Chondrocyte (in vitro differentiated cells): ENCODE data around the gene ATP6V0D1. TPM values are rescaled to one million over a fixed set of nuclear protein-coding genes. Genes with fewer than 3 reads are reported as not detected.
A peak's percentile ranks its signal among the peaks of the same experiment; 100 is the strongest.

ENCODE experiments used
- DNase-seq: peaks from one replicate; pipeline ENCODE4 v3.0.0; 2021; ENCODE audit warnings: mixed read lengths, low spot score
- H3K27ac Mint-ChIP-seq: one replicate; pipeline ENCODE4 v1.8.0; 2021; ENCODE audit warnings: mild to moderate bottlenecking, moderate library complexity, mixed read lengths; ENCODE audit not compliant: unreplicated experiment
- H3K27me3 Mint-ChIP-seq: 2 replicates; pipeline ENCODE4 v1.8.0; 2021; ENCODE audit warnings: low read depth, mixed read lengths
- H3K36me3 Mint-ChIP-seq: 2 replicates; pipeline ENCODE4 v1.8.0; 2021; ENCODE audit warnings: low read depth, mixed read lengths
- H3K4me1 Mint-ChIP-seq: 2 replicates; pipeline ENCODE4 v1.8.0; 2021; ENCODE audit warnings: low read depth, mild to moderate bottlenecking, mixed read lengths
- H3K4me3 Mint-ChIP-seq: one replicate; pipeline ENCODE4 v1.8.0; 2021; ENCODE audit warnings: mild to moderate bottlenecking, moderate library complexity, mixed read lengths; ENCODE audit not compliant: unreplicated experiment
- H3K9me3 Mint-ChIP-seq: 2 replicates; pipeline ENCODE4 v1.8.0; 2021; ENCODE audit warnings: low read depth, mixed read lengths
- total RNA-seq: library from RNA; stranded (reverse); gene quantifications from 3 replicates; pipeline ENCODE4 v1.2.1, GENCODE V29; 2021
- TF ChIP-seq, protein P1 (sequence below): fragments of 200-600 bp; sonication (generic); IDR thresholded peaks from 2 replicates; pipeline ENCODE4 v1.5.0; 2021; ENCODE audit warnings: antibody characterized with exemption, mild to moderate bottlenecking, moderate library complexity

Gene ATP6V0D1
- total RNA-seq, 1 donor from 2014 or later = 85.5 TPM

DNA sequence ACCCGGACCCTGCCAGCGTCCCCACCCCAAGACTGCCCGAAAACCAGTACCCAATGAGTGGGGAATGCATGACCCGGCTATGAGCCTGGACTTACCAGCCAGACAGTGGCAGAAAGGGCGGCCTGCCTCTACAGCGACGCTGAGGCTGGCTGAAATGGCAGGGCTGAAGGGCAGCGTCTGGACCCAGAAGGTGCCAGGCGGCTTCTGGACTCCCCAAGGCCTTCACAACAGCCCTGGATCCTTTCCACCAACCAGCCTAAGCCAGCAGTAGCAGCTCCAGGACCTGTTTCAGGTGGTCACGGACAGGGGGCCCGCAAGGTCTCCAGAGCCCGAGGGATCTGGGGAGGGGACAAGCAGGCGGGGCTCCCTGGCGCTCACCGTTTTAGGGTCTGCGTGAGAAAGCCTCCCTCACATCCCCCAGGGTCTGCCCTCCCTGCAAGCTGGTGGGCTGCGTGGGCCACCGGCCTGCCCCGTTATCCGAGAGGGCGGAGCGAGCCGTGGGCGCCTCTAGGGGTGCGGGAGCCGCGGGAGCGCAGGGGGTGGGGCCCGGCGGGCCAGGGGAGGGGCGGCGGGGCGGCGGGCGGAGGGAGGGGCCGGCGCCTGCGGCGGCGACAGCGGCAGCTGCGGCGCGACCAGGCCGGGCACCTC lies 47.4 kb upstream of the ATP6V0D1 start, which contains the start of gene RIPOR1:
Gene RIPOR1 (plus strand): TSS at position 608 of the 648 bp plus-strand sequence. CDS start 9,618 bp downstream, outside the sequence.
- H3K27me3 Mint-ChIP-seq = no peaks in the 10 kb centered on the region

GRCh38 chr16:67526149-67526791 lies 45.3 kb upstream of the ATP6V0D1 start:
- DNase-seq = no peak
- Mint-ChIP-seq H3K36me3 (no peaks in the 10 kb centered on the region), H3K27me3 (no peaks in the 10 kb centered on the region), H3K27ac (no peak overlapping the region), H3K4me1 (peaks cover 31% of the 10 kb centered on the region), H3K9me3 (no peaks in the 10 kb centered on the region), H3K4me3 (no peak overlapping the region)
- TF ChIP-seq, protein P1, sequence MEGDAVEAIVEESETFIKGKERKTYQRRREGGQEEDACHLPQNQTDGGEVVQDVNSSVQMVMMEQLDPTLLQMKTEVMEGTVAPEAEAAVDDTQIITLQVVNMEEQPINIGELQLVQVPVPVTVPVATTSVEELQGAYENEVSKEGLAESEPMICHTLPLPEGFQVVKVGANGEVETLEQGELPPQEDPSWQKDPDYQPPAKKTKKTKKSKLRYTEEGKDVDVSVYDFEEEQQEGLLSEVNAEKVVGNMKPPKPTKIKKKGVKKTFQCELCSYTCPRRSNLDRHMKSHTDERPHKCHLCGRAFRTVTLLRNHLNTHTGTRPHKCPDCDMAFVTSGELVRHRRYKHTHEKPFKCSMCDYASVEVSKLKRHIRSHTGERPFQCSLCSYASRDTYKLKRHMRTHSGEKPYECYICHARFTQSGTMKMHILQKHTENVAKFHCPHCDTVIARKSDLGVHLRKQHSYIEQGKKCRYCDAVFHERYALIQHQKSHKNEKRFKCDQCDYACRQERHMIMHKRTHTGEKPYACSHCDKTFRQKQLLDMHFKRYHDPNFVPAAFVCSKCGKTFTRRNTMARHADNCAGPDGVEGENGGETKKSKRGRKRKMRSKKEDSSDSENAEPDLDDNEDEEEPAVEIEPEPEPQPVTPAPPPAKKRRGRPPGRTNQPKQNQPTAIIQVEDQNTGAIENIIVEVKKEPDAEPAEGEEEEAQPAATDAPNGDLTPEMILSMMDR = no peak

More for the DNA sequence above, 47.4 kb upstream of the ATP6V0D1 start, which contains the start of gene RIPOR1:
- Mint-ChIP-seq H3K9me3 (no peaks in the 10 kb centered on the region), H3K27ac (peak within 1 kb of the TSS; percentile 96), H3K4me3 (peak within 1 kb of the TSS; percentile 96), H3K4me1 (peaks cover 40% of the 10 kb centered on the region), H3K36me3 (peaks cover under 1% of the 10 kb centered on the region)
- no peak for DNase-seq
- TF ChIP-seq, protein P1 = no peak

DNA sequence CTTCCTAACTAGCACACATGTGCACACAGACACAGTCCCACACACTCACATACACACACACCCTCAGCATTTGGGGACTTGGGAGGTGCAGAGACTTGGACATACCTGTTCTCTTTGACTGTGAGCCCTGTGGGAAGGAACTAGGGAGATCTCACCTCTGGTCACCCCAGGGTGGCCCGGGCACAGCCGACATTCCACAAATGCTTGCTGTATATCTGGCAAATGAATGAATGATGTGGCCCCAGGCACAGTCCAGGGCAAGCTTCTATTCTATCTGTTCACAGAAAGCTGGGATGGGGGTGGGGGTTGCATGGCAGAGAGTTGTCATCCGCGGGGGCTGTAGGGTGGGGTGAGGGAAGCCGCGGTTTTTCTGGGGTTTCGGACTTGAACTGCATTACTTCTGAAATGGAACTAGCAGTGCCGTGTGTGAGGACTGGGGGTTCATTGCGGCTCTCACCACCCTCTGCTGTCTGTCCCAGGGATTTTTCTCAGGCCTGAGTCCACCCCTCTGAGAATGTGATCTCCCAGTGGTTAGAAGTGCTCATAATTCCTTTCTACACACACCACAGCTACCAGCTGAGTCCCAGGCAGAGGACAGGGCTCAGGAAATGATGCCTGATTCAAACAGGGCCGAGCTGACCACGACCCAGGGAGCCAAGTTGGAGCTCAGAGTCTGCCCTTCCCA lies 44.4 kb upstream of the ATP6V0D1 start:
- Mint-ChIP-seq H3K36me3 (no peaks in the 10 kb centered on the region), H3K4me3 (no peak overlapping the region), H3K27me3 (no peaks in the 10 kb centered on the region), H3K4me1 (peaks cover 28% of the 10 kb centered on the region), H3K27ac (no peak overlapping the region), H3K9me3 (no peaks in the 10 kb centered on the region)
- TF ChIP-seq, protein P1 = peak; percentile 37
- no peak for DNase-seq

GRCh38 chr16:67521095-67521804 lies 40.3 kb upstream of the ATP6V0D1 start:
- DNase-seq = peak; percentile 94
- H3K27me3 Mint-ChIP-seq = no peaks in the 10 kb centered on the region
- TF ChIP-seq, protein P1 = peak; percentile 84
- H3K27ac Mint-ChIP-seq = peak overlapping the region; percentile 100
- peak overlapping the region; percentile 83 for H3K4me3 Mint-ChIP-seq
- H3K36me3 Mint-ChIP-seq = no peaks in the 10 kb centered on the region
- peaks cover 28% of the 10 kb centered on the region for H3K4me1 Mint-ChIP-seq
- H3K9me3 Mint-ChIP-seq = no peaks in the 10 kb centered on the region

DNA sequence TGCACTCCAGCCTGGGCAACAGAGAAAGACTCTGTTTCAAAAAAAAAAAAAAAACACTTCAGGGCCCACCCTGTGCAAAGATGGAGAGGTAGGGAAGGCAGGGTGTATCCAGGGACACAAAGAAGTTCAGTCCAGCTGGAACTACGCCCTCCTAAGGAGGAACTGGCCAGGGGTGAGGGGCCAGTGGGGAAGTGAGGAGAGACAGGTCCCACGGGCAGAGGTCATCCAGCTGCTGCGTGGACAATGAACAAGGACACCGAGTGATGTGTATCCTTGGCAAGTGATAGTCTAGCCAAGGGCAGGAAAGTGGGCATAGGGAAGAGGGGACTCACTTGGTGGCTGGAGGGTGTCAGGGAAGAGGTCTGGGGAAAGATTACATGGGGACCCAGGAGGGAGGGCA lies 38.3 kb upstream of the ATP6V0D1 start:
- H3K9me3 Mint-ChIP-seq = no peaks in the 10 kb centered on the region

More for the DNA sequence above, 38.3 kb upstream of the ATP6V0D1 start:
- Mint-ChIP-seq H3K4me1 (peaks cover 31% of the 10 kb centered on the region), H3K27me3 (no peaks in the 10 kb centered on the region), H3K27ac (no peak overlapping the region), H3K36me3 (no peaks in the 10 kb centered on the region), H3K4me3 (no peak overlapping the region)
- TF ChIP-seq, protein P1 = no peak
- no peak for DNase-seq
